Measurements from ENCODE around the gene SERPINH1. TPM values are rescaled to one million over a fixed set of nuclear protein-coding genes. Genes with fewer than 3 reads are reported as not detected.

Gene SERPINH1
- 10 to 100 TPM; 17.6 to 19.8 (median 17.8) TPM for total RNA-seq

- H3K9me3 Mint-ChIP-seq: no peaks in the 10 kb centered on the region
- DNase-seq (peak; percentile 40), ATAC-seq (peak; percentile 87 to 90)
- peak within 1 kb of the TSS; percentile 91 for H3K4me3 Mint-ChIP-seq
- no peaks in the 10 kb centered on the region for H3K27me3 Mint-ChIP-seq (ENCODE audit: low read depth)
- H3K36me3 Mint-ChIP-seq (ENCODE audit: insufficient read depth): peaks cover 2% of the 10 kb centered on the region
- H3K4me1 Mint-ChIP-seq (ENCODE audit: low read depth): peaks cover 35% of the 10 kb centered on the region
These were observed at the start of gene SERPINH1 for GRCh38 chr11:75562048-75562835. Gene SERPINH1, plus strand, starts transcription at chr11:75562253. Its CDS starts 4,097 bp downstream, at chr11:75566350.

- peaks cover 46% of the 10 kb centered on the region for H3K4me1 Mint-ChIP-seq (ENCODE audit: low read depth)
- no peak overlapping the region for H3K4me3 Mint-ChIP-seq
- no peak for DNase-seq
- H3K27me3 Mint-ChIP-seq (ENCODE audit: low read depth): no peaks in the 10 kb centered on the region
- ATAC-seq: no peak
- H3K36me3 Mint-ChIP-seq (ENCODE audit: insufficient read depth): peaks cover 5% of the 10 kb centered on the region
- H3K9me3 Mint-ChIP-seq: no peaks in the 10 kb centered on the region
These were observed 48.8 kb upstream of the SERPINH1 start for GRCh38 chr11:75513250-75513649.

- H3K27me3 Mint-ChIP-seq (ENCODE audit: low read depth): no peaks in the 10 kb centered on the region
- H3K4me1 Mint-ChIP-seq (ENCODE audit: low read depth): peaks cover 43% of the 10 kb centered on the region
- no peak for ATAC-seq
- DNase-seq: no peak
- H3K36me3 Mint-ChIP-seq (ENCODE audit: insufficient read depth): peaks cover 5% of the 10 kb centered on the region
- H3K4me3 Mint-ChIP-seq: no peak overlapping the region
- no peaks in the 10 kb centered on the region for H3K9me3 Mint-ChIP-seq
These were observed 47.5 kb upstream of the SERPINH1 start for GRCh38 chr11:75514596-75514995.

- Mint-ChIP-seq H3K4me3 (no peak overlapping the region), H3K36me3 (ENCODE audit: insufficient read depth) (peaks cover 5% of the 10 kb centered on the region), H3K4me1 (ENCODE audit: low read depth) (peaks cover 40% of the 10 kb centered on the region), H3K9me3 (no peaks in the 10 kb centered on the region), H3K27me3 (ENCODE audit: low read depth) (no peaks in the 10 kb centered on the region)
- ATAC-seq: no peak
- DNase-seq: no peak
These were observed 45.9 kb upstream of the SERPINH1 start for GRCh38 chr11:75516140-75516539.

GRCh38 chr11:75516886-75517285, 45.2 kb upstream of the SERPINH1 start:
- Mint-ChIP-seq H3K4me3 (no peak overlapping the region), H3K4me1 (ENCODE audit: low read depth) (peaks cover 39% of the 10 kb centered on the region), H3K9me3 (no peaks in the 10 kb centered on the region), H3K27me3 (ENCODE audit: low read depth) (no peaks in the 10 kb centered on the region), H3K36me3 (ENCODE audit: insufficient read depth) (peaks cover 5% of the 10 kb centered on the region)
- ATAC-seq (no peak), DNase-seq (no peak)

GRCh38 chr11:75518204-75518549, 43.9 kb upstream of the SERPINH1 start:
- peaks cover 5% of the 10 kb centered on the region for H3K36me3 Mint-ChIP-seq (ENCODE audit: insufficient read depth)

GRCh38 chr11:75518771-75519653, 43.0 kb upstream of the SERPINH1 start:
- Mint-ChIP-seq H3K4me3 (no peak overlapping the region), H3K9me3 (no peaks in the 10 kb centered on the region), H3K36me3 (ENCODE audit: insufficient read depth) (peaks cover 5% of the 10 kb centered on the region), H3K27me3 (ENCODE audit: low read depth) (no peaks in the 10 kb centered on the region), H3K4me1 (ENCODE audit: low read depth) (peaks cover 50% of the 10 kb centered on the region)
- DNase-seq (no peak), ATAC-seq (no peak)

More at GRCh38 chr11:75518204-75518549, 43.9 kb upstream of the SERPINH1 start:
- Mint-ChIP-seq H3K4me3 (no peak overlapping the region), H3K9me3 (no peaks in the 10 kb centered on the region), H3K27me3 (ENCODE audit: low read depth) (no peaks in the 10 kb centered on the region), H3K4me1 (ENCODE audit: low read depth) (peaks cover 41% of the 10 kb centered on the region)
- no peak for DNase-seq
- ATAC-seq: no peak

GRCh38 chr11:75520688-75521087, 41.4 kb upstream of the SERPINH1 start:
- Mint-ChIP-seq H3K4me3 (no peak overlapping the region), H3K27me3 (ENCODE audit: low read depth) (no peaks in the 10 kb centered on the region), H3K36me3 (ENCODE audit: insufficient read depth) (peaks cover 3% of the 10 kb centered on the region), H3K4me1 (ENCODE audit: low read depth) (peaks cover 50% of the 10 kb centered on the region), H3K9me3 (no peaks in the 10 kb centered on the region)
- ATAC-seq (no peak), DNase-seq (no peak)

GRCh38 chr11:75522286-75523044, 39.6 kb upstream of the SERPINH1 start:
- H3K4me3 Mint-ChIP-seq: no peak overlapping the region
- H3K27me3 Mint-ChIP-seq (ENCODE audit: low read depth): no peaks in the 10 kb centered on the region
- H3K4me1 Mint-ChIP-seq (ENCODE audit: low read depth): peaks cover 41% of the 10 kb centered on the region
- H3K9me3 Mint-ChIP-seq: no peaks in the 10 kb centered on the region
- no peaks in the 10 kb centered on the region for H3K36me3 Mint-ChIP-seq (ENCODE audit: insufficient read depth)
- DNase-seq (no peak), ATAC-seq (no peak)

GRCh38 chr11:75523189-75523588, 38.9 kb upstream of the SERPINH1 start:
- ATAC-seq (no peak), DNase-seq (no peak)
- H3K36me3 Mint-ChIP-seq (ENCODE audit: insufficient read depth): no peaks in the 10 kb centered on the region
- H3K27me3 Mint-ChIP-seq (ENCODE audit: low read depth): no peaks in the 10 kb centered on the region
- H3K4me1 Mint-ChIP-seq (ENCODE audit: low read depth): peaks cover 40% of the 10 kb centered on the region
- peak overlapping the region; percentile 50 for H3K4me3 Mint-ChIP-seq
- H3K9me3 Mint-ChIP-seq: no peaks in the 10 kb centered on the region

- Mint-ChIP-seq H3K27me3 (ENCODE audit: low read depth) (no peaks in the 10 kb centered on the region), H3K4me1 (ENCODE audit: low read depth) (peaks cover 34% of the 10 kb centered on the region)
These were observed 38.0 kb upstream of the SERPINH1 start for GRCh38 chr11:75523811-75524664.

GRCh38 chr11:75524665-75525432, 37.2 kb upstream of the SERPINH1 start:
- peak overlapping the region; percentile 81 for H3K4me3 Mint-ChIP-seq
- H3K9me3 Mint-ChIP-seq: no peaks in the 10 kb centered on the region
- ATAC-seq (peak; percentile 9), DNase-seq (peak; percentile 15)
- no peaks in the 10 kb centered on the region for H3K36me3 Mint-ChIP-seq (ENCODE audit: insufficient read depth)
- no peaks in the 10 kb centered on the region for H3K27me3 Mint-ChIP-seq (ENCODE audit: low read depth)
- H3K4me1 Mint-ChIP-seq (ENCODE audit: low read depth): peaks cover 32% of the 10 kb centered on the region

More at GRCh38 chr11:75523811-75524664, 38.0 kb upstream of the SERPINH1 start:
- ATAC-seq (no peak), DNase-seq (no peak)
- peak overlapping the region; percentile 81 for H3K4me3 Mint-ChIP-seq
- H3K9me3 Mint-ChIP-seq: no peaks in the 10 kb centered on the region
- no peaks in the 10 kb centered on the region for H3K36me3 Mint-ChIP-seq (ENCODE audit: insufficient read depth)
